GM23338 (cell line): ENCODE measurements around the gene STAP2. TPM values are rescaled to one million over a fixed set of nuclear protein-coding genes. Genes with fewer than 3 reads are reported as not detected.

Experiments
- ATAC-seq: fragments of 200-7000 bp; cut with Tn5 transposase; 3 replicates; pipeline ENCODE4 v1.9.1; 2020
- DNase-seq: peaks from one replicate; pipeline ENCODE4 v3.0.0-alpha.2; 2015; ENCODE audit warnings: low spot score
- H2AFZ ChIP-seq: fragments of 200-600 bp; sonication (generic); 2 replicates; pipeline ENCODE4 v1.8.0; 2016; ENCODE audit warnings: antibody characterized with exemption, mild to moderate bottlenecking, moderate library complexity
- H3F3A ChIP-seq: fragments of 200-600 bp; sonication (generic); replicated peaks from 2 replicates; pipeline ENCODE4 v1.8.0; 2017; ENCODE audit warnings: antibody characterized with exemption, mixed run types, low read depth
- H3K27ac ChIP-seq: fragments of 200-600 bp; sonication (generic); 2 replicates; pipeline ENCODE4 v1.6.1; 2016; ENCODE audit warnings: low read depth
- H3K27me3 ChIP-seq: fragments of 200-600 bp; sonication (generic); 2 replicates; pipeline ENCODE4 v1.8.0; 2016; ENCODE audit warnings: mild to moderate bottlenecking, mixed run types, moderate library complexity; ENCODE audit not compliant: insufficient read depth
- H3K36me3 ChIP-seq: fragments of 200-600 bp; sonication (generic); 2 replicates; pipeline ENCODE4 v1.8.0; 2016; ENCODE audit warnings: mild to moderate bottlenecking; ENCODE audit not compliant: insufficient read depth
- H3K4me1 ChIP-seq: fragments of 200-600 bp; sonication (generic); 2 replicates; pipeline ENCODE4 v1.8.0; 2016; ENCODE audit warnings: mild to moderate bottlenecking, moderate library complexity; ENCODE audit not compliant: insufficient read depth
- H3K4me2 ChIP-seq: fragments of 200-600 bp; sonication (generic); 2 replicates; pipeline ENCODE4 v1.7.1; 2017; ENCODE audit warnings: mixed run types
- H3K4me3 ChIP-seq: fragments of 200-600 bp; sonication (generic); 2 replicates; pipeline ENCODE4 v1.6.1; 2016; ENCODE audit warnings: mixed run types
- H3K79me2 ChIP-seq: fragments of 200-600 bp; sonication (generic); replicated peaks from 2 replicates; pipeline ENCODE4 v1.8.0; 2017; ENCODE audit warnings: mild to moderate bottlenecking; ENCODE audit not compliant: insufficient read depth
- H3K9me2 ChIP-seq: fragments of 200-600 bp; sonication (generic); 2 replicates; pipeline ENCODE4 v1.8.0; 2017; ENCODE audit not compliant: insufficient read depth
- H4K20me1 ChIP-seq: fragments of 200-600 bp; sonication (generic); replicated peaks from 2 replicates; pipeline ENCODE4 v1.8.0; 2017; ENCODE audit warnings: mild to moderate bottlenecking; ENCODE audit not compliant: insufficient read depth
- H3K27ac Mint-ChIP-seq: 2 replicates; pipeline ENCODE4 v1.8.0; 2020; ENCODE audit warnings: inconsistent platforms, mild to moderate bottlenecking, moderate library complexity, mixed read lengths
- H3K27me3 Mint-ChIP-seq: 3 replicates; pipeline ENCODE4 v1.8.0; 2022; ENCODE audit warnings: low read depth, mild to moderate bottlenecking, moderate library complexity, mixed read lengths, inconsistent platforms; ENCODE audit not compliant: insufficient read depth, poor library complexity
- H3K36me3 Mint-ChIP-seq: 3 replicates; pipeline ENCODE4 v1.8.0; 2021; ENCODE audit warnings: low read depth, mild to moderate bottlenecking, inconsistent platforms, moderate library complexity, mixed read lengths
- H3K4me1 Mint-ChIP-seq: 3 replicates; pipeline ENCODE4 v1.8.0; 2020; ENCODE audit warnings: mild to moderate bottlenecking, inconsistent platforms, mixed read lengths
- H3K4me3 Mint-ChIP-seq: 3 replicates; pipeline ENCODE4 v1.8.0; 2021; ENCODE audit warnings: moderate library complexity, mild to moderate bottlenecking, inconsistent platforms, mixed read lengths
- H3K9me3 Mint-ChIP-seq: 3 replicates; pipeline ENCODE4 v1.8.0; 2020; ENCODE audit warnings: moderate library complexity, mild to moderate bottlenecking, inconsistent platforms, mixed read lengths
- CREB1 ChIP-seq: fragments of 250-450 bp; sonication (Bioruptor Pico); IDR thresholded peaks from 2 replicates; pipeline ENCODE4 v1.5.0; 2020; ENCODE audit warnings: low read depth, mild to moderate bottlenecking, moderate library complexity
- ETS1 ChIP-seq: IDR thresholded peaks from 2 replicates; pipeline ENCODE4 v1.6.1; 2016; ENCODE audit warnings: antibody characterized with exemption
- EZH2 ChIP-seq: fragments of 200-600 bp; sonication (generic); IDR thresholded peaks from one replicate; pipeline ENCODE4 v1.8.0; 2017; ENCODE audit warnings: antibody characterized with exemption, mild to moderate bottlenecking, low read depth; ENCODE audit not compliant: unreplicated experiment
- EZH2phosphoT487 ChIP-seq: fragments of 200-600 bp; sonication (generic); IDR thresholded peaks from one replicate; pipeline ENCODE4 v1.8.1; 2018; ENCODE audit warnings: antibody characterized with exemption; ENCODE audit not compliant: unreplicated experiment
- POLR2AphosphoS5 ChIP-seq: IDR thresholded peaks from 2 replicates; pipeline ENCODE4 v1.6.1; 2016; ENCODE audit warnings: antibody characterized with exemption, low read depth
- REST ChIP-seq: IDR thresholded peaks from one replicate; pipeline ENCODE4 v1.6.1; 2018; ENCODE audit warnings: antibody characterized with exemption; ENCODE audit not compliant: unreplicated experiment
- ZNF462 ChIP-seq: fragments of 250-450 bp; sonication (Bioruptor Pico); IDR thresholded peaks from 2 replicates; pipeline ENCODE4 v1.5.0; 2020; ENCODE audit warnings: mild to moderate bottlenecking, moderate library complexity
- polyA plus RNA-seq: library from polyadenylated mRNA; unstranded; fragments of >200 nt; fragmentation: Nextera tagmentation; extraction: Ambion mirVana; gene quantifications from 2 replicates; pipeline ENCODE4 v1.2.1, GENCODE V29; 2016
- total RNA-seq: library from RNA; depleted of rRNA; stranded (reverse); fragments of >200 nt; shearing (Covaris generic); gene quantifications from 2 replicates; pipeline ENCODE4 v1.2.3, GENCODE V29; 2014

STAP2 gene
- total and polyA plus RNA-seq, 2 experiments from 2014 or later = 15.1 to 20.7 TPM

GRCh38 chr19:4357921-4358326 is 19.3 kb upstream of the STAP2 start:
- H3K4me3 ChIP-seq = no peak overlapping the region
- H3F3A ChIP-seq = peaks cover 21% of the 10 kb centered on the region
- H3K79me2 ChIP-seq = no peaks in the 10 kb centered on the region
- no peaks in the 10 kb centered on the region for H3K9me3 Mint-ChIP-seq
- no peak overlapping the region for H3K4me2 ChIP-seq
- no peak overlapping the region for H3K27ac Mint-ChIP-seq
- H2AFZ ChIP-seq = no peak overlapping the region
- H4K20me1 ChIP-seq = peaks cover 4% of the 10 kb centered on the region; the same call in 1 of the 2 replicates
- TF ChIP-seq POLR2AphosphoS5 = peak; percentile 15; the same call in 1 of the 2 replicates
- no peak for TF ChIP-seq REST
- H3K36me3 ChIP-seq = no peaks in the 10 kb centered on the region
- H3K9me2 ChIP-seq = no peaks in the 10 kb centered on the region
- H3K36me3 Mint-ChIP-seq = peaks cover 18% of the 10 kb centered on the region; the same call in 2 of the 3 replicates
- peaks cover 7% of the 10 kb centered on the region; the same call in 1 of the 3 replicates for H3K4me1 Mint-ChIP-seq
- H3K4me3 Mint-ChIP-seq = no peak overlapping the region
- no peak for DNase-seq
- peaks cover 19% of the 10 kb centered on the region for H3K27me3 Mint-ChIP-seq
- ATAC-seq = no peak
- no peaks in the 10 kb centered on the region for H3K27me3 ChIP-seq
- H3K4me1 ChIP-seq = no peaks in the 10 kb centered on the region; the same call in 1 of the 2 replicates
- H3K27ac ChIP-seq = no peak overlapping the region

- no peak for ATAC-seq
- H3K9me3 Mint-ChIP-seq = no peaks in the 10 kb centered on the region
- TF ChIP-seq ZNF462 (CRISPR knock-in tag) (no peak), POLR2AphosphoS5 (no peak), CREB1 (CRISPR knock-in tag) (no peak), EZH2phosphoT487 (no peak), EZH2 (no peak), ETS1 (no peak)
These were observed 18.6 kb upstream of the STAP2 start for GRCh38 chr19:4357095-4357797.

More at GRCh38 chr19:4357095-4357797, 18.6 kb upstream of the STAP2 start:
- Histone ChIP-seq H4K20me1 (peaks cover 6% of the 10 kb centered on the region; the same call in 1 of the 2 replicates), H3K4me1 (no peaks in the 10 kb centered on the region; the same call in 1 of the 2 replicates), H3K9me2 (no peaks in the 10 kb centered on the region), H3F3A (peaks cover 20% of the 10 kb centered on the region), H2AFZ (no peak overlapping the region), H3K4me2 (no peak overlapping the region), H3K27ac (no peak overlapping the region), H3K4me3 (no peak overlapping the region), H3K79me2 (no peaks in the 10 kb centered on the region), H3K27me3 (no peaks in the 10 kb centered on the region), H3K36me3 (no peaks in the 10 kb centered on the region)
- peaks cover 18% of the 10 kb centered on the region; the same call in 2 of the 3 replicates for H3K36me3 Mint-ChIP-seq
- DNase-seq = no peak
- peaks cover 9% of the 10 kb centered on the region; the same call in 1 of the 3 replicates for H3K4me1 Mint-ChIP-seq
- peaks cover 17% of the 10 kb centered on the region for H3K27me3 Mint-ChIP-seq
- no peak overlapping the region for H3K4me3 Mint-ChIP-seq
- no peak overlapping the region for H3K27ac Mint-ChIP-seq
